Cerebellar nuclear complex (tissue), 1 donor: ENCODE measurements around the gene SLC7A11.

Experiments
- DNase-seq, 2 experiments: peaks; one replicate each; lab custom pipeline; 2025; lab: John Stamatoyannopoulos, UW

Gene SLC7A11

GRCh38 chr4:138162259-138162658 lies 79.9 kb downstream of the SLC7A11 start:
- DNase-seq = no peak

- DNase-seq = no peak
Measured at GRCh38 chr4:138161351-138161750, 80.8 kb downstream of the SLC7A11 start.

- no peak for DNase-seq
Measured at GRCh38 chr4:138158746-138159297, 83.3 kb downstream of the SLC7A11 start.

GRCh38 chr4:138140879-138141278 lies 101.3 kb downstream of the SLC7A11 start:
- DNase-seq = no peak

GRCh38 chr4:138138774-138139173 lies 103.4 kb downstream of the SLC7A11 start:
- no peak for DNase-seq

GRCh38 chr4:138135610-138136009 lies 106.5 kb downstream of the SLC7A11 start:
- no peak for DNase-seq

GRCh38 chr4:138118270-138118669 lies 123.9 kb downstream of the SLC7A11 start:
- DNase-seq = no peak

GRCh38 chr4:138115053-138115452 lies 127.1 kb downstream of the SLC7A11 start:
- no peak for DNase-seq

- no peak for DNase-seq
Measured at GRCh38 chr4:138114434-138114833, 127.7 kb downstream of the SLC7A11 start.
